Activated CD8-positive, alpha-beta memory T cell treated with anti-CD3 and anti-CD28 coated beads, Interleukin-2, amount 10 ng/mL, durations not matched to agents 7 days and 5 days (primary cell): Measurements from ENCODE around the gene GDA. TPM values are rescaled to one million over a fixed set of nuclear protein-coding genes. Genes with fewer than 3 reads are reported as not detected.
"Not testable (repeated sequence)": the region's sequence is repeated elsewhere in the genome, so short reads cannot be mapped to it uniquely, and the experiment has no call there.

Experiments
- ATAC-seq: fragments of 150-1000 bp; cut with Tn5 transposase; one replicate; pipeline ENCODE4 v1.10.0; 2021; ENCODE audit warnings: moderate library complexity
- CTCF ChIA-PET: fragments of 350-600 bp; sonication (Branson Sonifier 250); formaldehyde crosslinking; loops from one replicate; lab custom pipeline; 2021; ENCODE audit warnings: antibody characterized with exemption; lab: Charles Lee
- DNase-seq: peaks from one replicate; pipeline ENCODE4 v3.0.0-alpha.2; 2020
- H3K27ac Mint-ChIP-seq: one replicate; pipeline ENCODE4 v1.8.0; 2021; ENCODE audit warnings: mild to moderate bottlenecking, mixed read lengths
- H3K27me3 Mint-ChIP-seq: one replicate; pipeline ENCODE4 v1.8.0; 2021; ENCODE audit warnings: mixed read lengths
- H3K36me3 Mint-ChIP-seq: one replicate; pipeline ENCODE4 v1.8.0; 2021; ENCODE audit warnings: mild to moderate bottlenecking, mixed read lengths
- H3K4me1 Mint-ChIP-seq: one replicate; pipeline ENCODE4 v1.8.0; 2021; ENCODE audit warnings: mixed read lengths
- H3K4me3 Mint-ChIP-seq: one replicate; pipeline ENCODE4 v1.8.0; 2021; ENCODE audit warnings: mild to moderate bottlenecking, moderate library complexity, mixed read lengths
- H3K9me3 Mint-ChIP-seq: one replicate; pipeline ENCODE4 v1.8.0; 2022; ENCODE audit warnings: low read depth, mixed read lengths
- total RNA-seq, 2 experiments: library from RNA; stranded (reverse); gene quantifications; one replicate each; pipeline ENCODE4 v1.2.3, GENCODE V29; 2021

Gene GDA
- total RNA-seq, 2 experiments from 2014 or later: not detected

- Mint-ChIP-seq H3K27me3 (peaks cover 6% of the 10 kb centered on the region), H3K9me3 (no peaks in the 10 kb centered on the region), H3K4me3 (no peak overlapping the region), H3K27ac (no peak overlapping the region), H3K4me1 (no peaks in the 10 kb centered on the region), H3K36me3 (no peaks in the 10 kb centered on the region)
- CTCF ChIA-PET: interaction anchor here (0.7 to 3.8 kb wide), 21 partner anchors 9 to 541 kb away, joined by 3 to 22 read pairs (median 6); no protein-coding TSS in a partner anchor
- peak; percentile 78 for DNase-seq
- ATAC-seq: peak; percentile 82
These were observed 131.8 kb downstream of the GDA start for GRCh38 chr9:72280913-72281500.

- H3K27ac Mint-ChIP-seq: no peak overlapping the region
- H3K4me3 Mint-ChIP-seq: no peak overlapping the region
- CTCF ChIA-PET: interaction anchor here (1.5 kb wide), 1 partner anchor 303 kb away, joined by 4 read pairs; no protein-coding TSS in a partner anchor
- no peaks in the 10 kb centered on the region for H3K36me3 Mint-ChIP-seq
- H3K9me3 Mint-ChIP-seq: no peaks in the 10 kb centered on the region
- H3K27me3 Mint-ChIP-seq: peaks cover 6% of the 10 kb centered on the region
- DNase-seq (no peak), ATAC-seq (no peak)
- peaks cover 3% of the 10 kb centered on the region for H3K4me1 Mint-ChIP-seq
These were observed 140.2 kb downstream of the GDA start for GRCh38 chr9:72289401-72289800.

GRCh38 chr9:72290311-72290710 is 141.1 kb downstream of the GDA start:
- DNase-seq (no peak), ATAC-seq (no peak)
- CTCF ChIA-PET: interaction anchor here (1.4 to 1.5 kb wide), 2 partner anchors 300 to 302 kb away, joined by 4 read pairs; no protein-coding TSS in a partner anchor
- Mint-ChIP-seq H3K36me3 (no peaks in the 10 kb centered on the region), H3K4me3 (no peak overlapping the region), H3K27me3 (peaks cover 6% of the 10 kb centered on the region), H3K9me3 (no peaks in the 10 kb centered on the region), H3K27ac (no peak overlapping the region), H3K4me1 (peaks cover 3% of the 10 kb centered on the region)

- not testable (repeated sequence) for H3K27me3 Mint-ChIP-seq, H3K9me3 Mint-ChIP-seq, ATAC-seq, H3K36me3 Mint-ChIP-seq, H3K4me3 Mint-ChIP-seq, DNase-seq, H3K27ac Mint-ChIP-seq, H3K4me1 Mint-ChIP-seq
- CTCF ChIA-PET: interaction anchor here (0.7 to 1.8 kb wide), 3 partner anchors 296 to 301 kb away, joined by 3 to 9 read pairs (median 5); no protein-coding TSS in a partner anchor
These were observed 142.3 kb downstream of the GDA start for GRCh38 chr9:72291576-72291975.

- Mint-ChIP-seq H3K4me3 (no peak overlapping the region), H3K9me3 (no peaks in the 10 kb centered on the region), H3K27ac (no peak overlapping the region), H3K4me1 (peaks cover 3% of the 10 kb centered on the region), H3K36me3 (no peaks in the 10 kb centered on the region), H3K27me3 (peaks cover 6% of the 10 kb centered on the region)
- CTCF ChIA-PET: interaction anchor here (0.7 to 1.8 kb wide), 6 partner anchors 9 to 300 kb away, joined by 3 to 9 read pairs (median 6); no protein-coding TSS in a partner anchor
- no peak for ATAC-seq
- no peak for DNase-seq
These were observed 143.0 kb downstream of the GDA start for GRCh38 chr9:72292256-72292682.

- DNase-seq (no peak), ATAC-seq (no peak)
- no peak overlapping the region for H3K4me3 Mint-ChIP-seq
- H3K4me1 Mint-ChIP-seq: peaks cover 3% of the 10 kb centered on the region
- no peaks in the 10 kb centered on the region for H3K9me3 Mint-ChIP-seq
- H3K27ac Mint-ChIP-seq: no peak overlapping the region
- CTCF ChIA-PET: interaction anchor here (0.7 to 1.8 kb wide), 6 partner anchors 10 to 529 kb away, joined by 3 to 9 read pairs (median 5); no protein-coding TSS in a partner anchor
- peaks cover 6% of the 10 kb centered on the region for H3K27me3 Mint-ChIP-seq
- H3K36me3 Mint-ChIP-seq: no peaks in the 10 kb centered on the region
These were observed 143.8 kb downstream of the GDA start for GRCh38 chr9:72292874-72293607.

- H3K9me3 Mint-ChIP-seq: no peaks in the 10 kb centered on the region
- H3K27ac Mint-ChIP-seq: no peak overlapping the region
- CTCF ChIA-PET: interaction anchor here (1.4 to 4.6 kb wide), 2 partner anchors 14 to 379 kb away, joined by 3 to 15 read pairs; no protein-coding TSS in a partner anchor
- peaks cover 3% of the 10 kb centered on the region for H3K36me3 Mint-ChIP-seq
- H3K4me3 Mint-ChIP-seq: no peak overlapping the region
- DNase-seq (no peak), ATAC-seq (no peak)
- H3K27me3 Mint-ChIP-seq: peaks cover 6% of the 10 kb centered on the region
- peaks cover 3% of the 10 kb centered on the region for H3K4me1 Mint-ChIP-seq
These were observed 145.7 kb downstream of the GDA start for GRCh38 chr9:72294936-72295335.

GRCh38 chr9:72297516-72297915 is 148.3 kb downstream of the GDA start:
- CTCF ChIA-PET: interaction anchor here (4.6 kb wide), 1 partner anchor 16 kb away, joined by 15 read pairs; no protein-coding TSS in a partner anchor
- Mint-ChIP-seq H3K9me3 (no peaks in the 10 kb centered on the region), H3K27ac (no peak overlapping the region), H3K4me1 (peaks cover 15% of the 10 kb centered on the region), H3K27me3 (peaks cover 2% of the 10 kb centered on the region), H3K4me3 (no peak overlapping the region), H3K36me3 (peaks cover 17% of the 10 kb centered on the region)
- ATAC-seq: no peak
- DNase-seq: no peak

- ATAC-seq: no peak
- Mint-ChIP-seq H3K27ac (no peak overlapping the region), H3K4me3 (no peak overlapping the region), H3K9me3 (no peaks in the 10 kb centered on the region), H3K36me3 (peaks cover 17% of the 10 kb centered on the region), H3K27me3 (no peaks in the 10 kb centered on the region), H3K4me1 (peaks cover 15% of the 10 kb centered on the region)
- CTCF ChIA-PET: no interaction called here
- DNase-seq: no peak
These were observed 149.9 kb downstream of the GDA start for GRCh38 chr9:72299017-72299603.

GRCh38 chr9:72300873-72301272 is 151.6 kb downstream of the GDA start:
- Mint-ChIP-seq H3K4me3 (no peak overlapping the region), H3K9me3 (no peaks in the 10 kb centered on the region), H3K27me3 (no peaks in the 10 kb centered on the region), H3K4me1 (peaks cover 15% of the 10 kb centered on the region), H3K27ac (peak overlapping the region; percentile 30), H3K36me3 (peaks cover 17% of the 10 kb centered on the region)
- ATAC-seq: no peak
- DNase-seq: no peak
- CTCF ChIA-PET: no interaction called here

Other genes starting within 250 kb of the GDA start
- 10 to 100 TPM; 27.0 to 35.7 TPM for gene ABHD17B, start 238.2 kb upstream of the GDA start, total RNA-seq
- gene C9orf85, start 237.8 kb upstream of the GDA start, total RNA-seq: 10 to 100 TPM in 1 of 2 experiments, 1 to 10 TPM in 1; 9.8 to 13.0 TPM
- gene C9orf57, start 88.8 kb upstream of the GDA start, total RNA-seq: not detected
- 100 to 1,000 TPM in 1 of 2 experiments, 10 to 100 TPM in 1; 71.7 to 112 TPM for gene ZFAND5, start 215.8 kb downstream of the GDA start, total RNA-seq